ENCODE measurements around the gene SCAMP3.
A peak's percentile ranks its signal among the peaks of the same experiment; 100 is the strongest.
"Not testable (repeated sequence)": the region's sequence is repeated elsewhere in the genome, so short reads cannot be mapped to it uniquely, and the experiment has no call there.

The SCAMP3 gene

DNA sequence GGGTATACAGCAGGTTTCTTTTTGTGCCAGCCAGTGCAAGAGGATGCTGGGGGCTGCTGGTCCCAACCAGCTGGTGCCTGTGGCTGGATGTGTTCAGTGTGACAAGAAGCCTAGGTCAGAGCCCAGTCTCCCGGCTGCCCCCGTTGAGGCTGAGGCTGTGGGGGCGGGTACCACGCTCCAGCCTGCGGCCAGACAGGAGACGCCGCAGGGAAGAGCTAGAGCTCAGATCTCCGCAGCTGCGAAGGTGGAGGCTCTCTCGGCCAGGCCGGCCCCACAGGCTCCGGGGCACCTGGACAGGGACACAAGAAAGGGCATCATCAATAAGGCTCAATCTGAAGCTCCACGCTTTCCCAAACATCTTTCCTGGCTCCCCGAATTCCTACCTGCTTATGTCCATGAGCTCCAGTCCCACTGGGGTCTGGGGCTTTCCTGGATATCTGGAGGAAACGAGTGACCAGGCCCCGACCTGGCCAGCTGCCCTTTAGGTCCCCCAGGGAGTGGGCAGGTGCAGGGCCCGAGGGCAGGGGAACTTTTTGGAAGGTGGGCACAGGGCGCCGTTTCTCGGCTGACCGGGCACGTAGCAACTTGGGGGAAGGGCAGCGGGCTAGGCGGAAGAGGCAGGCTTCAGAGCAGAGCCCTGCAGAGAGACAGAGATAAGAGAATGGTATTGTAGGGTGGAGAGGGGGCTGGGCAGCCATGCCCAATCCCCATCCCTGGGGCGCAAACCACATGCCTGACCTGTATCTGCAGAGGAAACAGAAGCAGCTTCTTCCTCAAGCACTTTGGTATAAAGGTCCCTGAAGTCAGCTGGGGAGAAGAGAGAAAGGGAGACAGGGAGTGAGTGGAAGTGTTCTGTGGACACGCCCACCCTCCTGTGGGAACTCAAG lies 14.2 kb downstream of the SCAMP3 start:
- ChIA-PET CTCF (interaction anchor here (0.9 to 9.8 kb wide), 6 partner anchors 9 to 346 kb away, joined by 3 to 150 read pairs (median 20); partner anchors contain the start of genes RUSC1 and SCAMP3), POLR2A (no interaction called here)
- no peak for DNase-seq (ENCODE audit: extremely low spot score)
- TF ChIP-seq, protein P1, sequence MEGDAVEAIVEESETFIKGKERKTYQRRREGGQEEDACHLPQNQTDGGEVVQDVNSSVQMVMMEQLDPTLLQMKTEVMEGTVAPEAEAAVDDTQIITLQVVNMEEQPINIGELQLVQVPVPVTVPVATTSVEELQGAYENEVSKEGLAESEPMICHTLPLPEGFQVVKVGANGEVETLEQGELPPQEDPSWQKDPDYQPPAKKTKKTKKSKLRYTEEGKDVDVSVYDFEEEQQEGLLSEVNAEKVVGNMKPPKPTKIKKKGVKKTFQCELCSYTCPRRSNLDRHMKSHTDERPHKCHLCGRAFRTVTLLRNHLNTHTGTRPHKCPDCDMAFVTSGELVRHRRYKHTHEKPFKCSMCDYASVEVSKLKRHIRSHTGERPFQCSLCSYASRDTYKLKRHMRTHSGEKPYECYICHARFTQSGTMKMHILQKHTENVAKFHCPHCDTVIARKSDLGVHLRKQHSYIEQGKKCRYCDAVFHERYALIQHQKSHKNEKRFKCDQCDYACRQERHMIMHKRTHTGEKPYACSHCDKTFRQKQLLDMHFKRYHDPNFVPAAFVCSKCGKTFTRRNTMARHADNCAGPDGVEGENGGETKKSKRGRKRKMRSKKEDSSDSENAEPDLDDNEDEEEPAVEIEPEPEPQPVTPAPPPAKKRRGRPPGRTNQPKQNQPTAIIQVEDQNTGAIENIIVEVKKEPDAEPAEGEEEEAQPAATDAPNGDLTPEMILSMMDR (IDR thresholded peaks at IDR 0.05; ENCODE audit: control extremely low read depth, extremely low read depth, low read depth, missing control alignments), result no peak

DNA sequence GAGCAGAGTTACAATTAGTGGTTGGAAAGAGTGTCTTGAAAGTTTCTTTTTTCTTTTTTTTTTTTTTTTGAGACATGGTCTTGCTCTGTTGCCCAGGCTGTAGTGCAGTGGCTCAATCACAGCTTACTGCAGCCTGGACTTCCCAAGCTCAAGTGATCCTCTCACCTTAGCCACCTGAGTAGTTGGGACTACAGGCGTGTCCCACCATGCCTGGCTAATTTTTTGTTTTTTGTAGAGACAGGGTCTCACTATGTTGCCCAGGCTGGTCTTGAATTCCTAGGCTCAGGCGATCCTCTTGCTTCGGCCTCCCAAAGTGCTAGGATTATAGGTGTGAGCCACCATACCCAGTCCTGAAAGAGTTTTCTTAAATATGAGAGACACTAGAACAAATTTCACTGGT lies 15.4 kb downstream of the SCAMP3 start:
- CTCF ChIA-PET, result interaction anchor here (0.9 to 9.8 kb wide), 3 partner anchors 10 to 257 kb away, joined by 3 to 150 read pairs (median 3); partner anchors contain the start of gene RUSC1

DNA sequence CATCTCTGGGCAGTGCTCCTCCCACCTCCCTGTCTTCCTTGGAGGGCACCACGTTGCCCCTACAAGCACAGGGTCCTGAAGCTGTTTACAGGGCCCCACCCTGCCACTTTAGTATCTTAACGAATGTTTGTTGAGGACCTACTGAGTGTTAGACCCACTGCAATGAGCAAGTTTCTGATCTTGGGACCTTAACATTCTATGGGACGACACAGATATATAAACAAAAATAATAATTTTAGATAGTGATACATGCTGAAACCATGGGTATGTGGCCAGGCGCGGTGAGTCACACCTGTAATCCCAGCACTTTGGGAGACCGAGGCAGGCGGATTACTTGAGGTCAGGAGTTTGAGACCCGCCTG lies 17.0 kb downstream of the SCAMP3 start:
- TF ChIP-seq, protein P1 (IDR thresholded peaks at IDR 0.05; ENCODE audit: control extremely low read depth, extremely low read depth, low read depth, missing control alignments), result no peak
- ChIA-PET POLR2A (interaction anchor here (0.6 kb wide), 1 partner anchor 52 kb away, joined by 3 read pairs; no protein-coding TSS in a partner anchor), CTCF (interaction anchor here (0.8 to 9.8 kb wide), 4 partner anchors 31 to 80 kb away, joined by 3 to 150 read pairs (median 3); partner anchors contain the start of gene RUSC1)
- no peak for DNase-seq (ENCODE audit: extremely low spot score)

More for the DNA sequence above, 15.4 kb downstream of the SCAMP3 start:
- POLR2A ChIA-PET; DNase-seq (ENCODE audit: extremely low spot score): not testable (repeated sequence)

DNA sequence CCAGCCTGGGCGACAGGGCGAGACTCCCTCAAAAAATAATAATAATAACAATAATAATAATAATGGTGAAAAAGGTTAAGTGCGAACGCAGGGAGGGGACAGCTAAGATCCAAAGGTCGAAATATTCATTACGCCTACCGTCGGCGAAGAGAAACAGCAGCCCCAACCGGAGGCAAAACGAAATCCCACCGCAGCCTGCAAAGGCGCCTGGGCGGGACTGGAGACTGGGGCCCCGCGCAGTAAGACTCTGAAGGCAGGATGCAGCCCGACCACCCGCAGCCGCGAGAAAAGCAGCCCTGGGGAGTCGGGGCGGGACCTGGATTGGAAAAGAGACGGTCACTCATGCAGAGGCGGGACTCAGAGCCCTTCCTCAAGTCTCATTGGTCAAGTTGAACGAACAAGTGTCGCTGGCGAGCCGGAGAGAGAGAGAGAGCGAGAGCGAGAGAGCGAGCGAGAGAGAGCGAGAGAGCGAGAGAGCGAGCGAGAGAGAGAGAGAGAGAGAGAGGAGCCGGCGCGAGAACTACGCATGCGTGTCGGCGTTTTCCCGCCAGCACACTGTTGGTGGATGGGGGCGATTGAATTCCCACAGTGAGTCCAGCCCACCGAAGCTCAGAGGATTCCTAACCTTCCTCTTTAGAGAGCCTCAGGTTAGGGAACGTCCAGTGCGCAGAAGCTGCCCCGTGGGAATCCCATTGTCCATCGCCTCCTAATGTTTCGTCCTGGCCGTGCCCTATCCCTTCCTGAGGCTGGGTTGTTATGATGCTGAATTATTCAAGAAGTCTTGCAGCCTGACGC lies 17.6 kb downstream of the SCAMP3 start:
- TF ChIP-seq, protein P1 (IDR thresholded peaks at IDR 0.05; ENCODE audit: control extremely low read depth, extremely low read depth, low read depth, missing control alignments), result peak; percentile 51
- DNase-seq (ENCODE audit: extremely low spot score), result peak; percentile 94
- ChIA-PET POLR2A (interaction anchor here (0.6 to 1.4 kb wide), 3 partner anchors 13 to 51 kb away, joined by 3 to 4 read pairs (median 4); partner anchors contain the start of gene THBS3), CTCF (interaction anchor here (0.8 to 9.8 kb wide), 7 partner anchors 22 to 80 kb away, joined by 3 to 150 read pairs (median 3); partner anchors contain the start of gene RUSC1)

DNA sequence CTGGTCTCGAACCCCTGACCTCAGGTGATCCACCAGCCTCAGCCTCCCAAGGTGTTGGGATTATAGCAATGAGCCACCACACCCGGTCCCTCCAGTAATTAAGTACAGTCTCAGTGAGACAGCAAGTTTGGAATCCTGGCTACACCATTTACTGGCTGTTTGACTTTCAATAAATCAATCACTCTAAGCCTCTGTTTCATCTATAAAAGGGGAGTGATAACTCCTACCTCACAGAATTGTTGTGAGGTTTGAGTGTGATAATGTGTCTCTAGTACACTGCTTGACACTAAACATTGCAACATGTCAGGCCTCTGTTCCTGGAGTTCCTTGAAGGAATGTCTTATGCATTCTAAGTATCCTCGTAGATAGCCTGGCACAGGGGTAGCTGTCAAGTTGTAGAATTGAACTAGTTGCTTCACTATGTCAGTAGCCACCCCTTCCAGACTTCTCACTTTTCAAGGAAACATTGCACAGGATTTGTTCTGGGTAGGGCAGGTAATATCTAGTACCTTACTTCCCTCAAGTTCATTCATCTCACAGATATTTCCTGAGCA lies 19.3 kb downstream of the SCAMP3 start:
- DNase-seq (ENCODE audit: extremely low spot score), result no peak
- CTCF ChIA-PET, result interaction anchor here (0.8 to 4.4 kb wide), 5 partner anchors 8 to 128 kb away, joined by 3 to 40 read pairs (median 3); no protein-coding TSS in a partner anchor
- POLR2A ChIA-PET, result interaction anchor here (0.7 kb wide), 1 partner anchor 66 kb away, joined by 3 read pairs; the partner anchor contains the start of gene FDPS
- TF ChIP-seq, protein P1 (IDR thresholded peaks at IDR 0.05; ENCODE audit: control extremely low read depth, extremely low read depth, low read depth, missing control alignments), result no peak

DNA sequence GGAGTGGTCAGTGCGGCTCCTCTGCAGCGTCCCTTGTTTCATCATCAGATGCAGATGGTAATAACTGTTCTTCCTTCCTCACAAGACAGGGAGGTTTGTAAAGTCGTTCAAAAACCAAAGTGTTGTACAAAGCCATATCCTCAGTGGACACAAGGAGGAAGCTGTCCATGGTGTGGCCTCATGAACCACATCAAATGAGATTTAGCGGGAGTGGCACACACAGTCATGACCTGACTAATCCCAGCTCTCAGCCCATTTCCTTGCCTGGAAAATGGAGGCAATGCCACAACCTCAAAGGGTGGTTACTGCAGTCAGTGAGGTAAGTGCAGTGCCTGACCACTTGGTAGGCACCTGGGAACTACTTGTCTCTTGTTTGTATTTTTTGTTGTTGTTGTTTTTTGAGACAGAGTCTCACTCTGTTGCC lies 20.3 kb downstream of the SCAMP3 start:
- TF ChIP-seq, protein P1 (IDR thresholded peaks at IDR 0.05; ENCODE audit: control extremely low read depth, extremely low read depth, low read depth, missing control alignments), result no peak
- POLR2A ChIA-PET, result interaction anchor here (0.7 to 1.0 kb wide), 2 partner anchors 9 to 32 kb away, joined by 3 to 6 read pairs; partner anchors contain the start of gene CLK2
- DNase-seq (ENCODE audit: extremely low spot score), result no peak
- CTCF ChIA-PET, result interaction anchor here (0.8 to 4.4 kb wide), 5 partner anchors 9 to 64 kb away, joined by 3 to 40 read pairs (median 3); no protein-coding TSS in a partner anchor
